Keratinocyte (primary cell): ENCODE data around the gene C16orf46.

ENCODE experiments used
- EZH2 ChIP-seq: IDR thresholded peaks from one replicate; pipeline ENCODE4 v1.6.1; 2012; ENCODE audit warnings: inconsistent platforms, mild to moderate bottlenecking, low read length, moderate library complexity
- TF ChIP-seq, protein P1 (sequence below), 3 experiments: IDR thresholded peaks in 1 of 3; conservative IDR thresholded peaks in 1 of 3; optimal IDR thresholded peaks in 1 of 3; 2 replicates in 2 of 3; 3 replicates in 1 of 3; pipeline versions ENCODE3 to v1.5.1; 2011; ENCODE audit warnings: low read length in 3 of 3, mild to moderate bottlenecking in 3 of 3, moderate library complexity in 2 of 3, control low read depth in 1 of 3, inconsistent platforms in 1 of 3; ENCODE audit not compliant: insufficient read depth in 2 of 3; ENCODE audit errors: extremely low read depth in 1 of 3

GRCh38 chr16:81067166-81067565 is 9.9 kb downstream of the C16orf46 start:
- TF ChIP-seq, protein P1, sequence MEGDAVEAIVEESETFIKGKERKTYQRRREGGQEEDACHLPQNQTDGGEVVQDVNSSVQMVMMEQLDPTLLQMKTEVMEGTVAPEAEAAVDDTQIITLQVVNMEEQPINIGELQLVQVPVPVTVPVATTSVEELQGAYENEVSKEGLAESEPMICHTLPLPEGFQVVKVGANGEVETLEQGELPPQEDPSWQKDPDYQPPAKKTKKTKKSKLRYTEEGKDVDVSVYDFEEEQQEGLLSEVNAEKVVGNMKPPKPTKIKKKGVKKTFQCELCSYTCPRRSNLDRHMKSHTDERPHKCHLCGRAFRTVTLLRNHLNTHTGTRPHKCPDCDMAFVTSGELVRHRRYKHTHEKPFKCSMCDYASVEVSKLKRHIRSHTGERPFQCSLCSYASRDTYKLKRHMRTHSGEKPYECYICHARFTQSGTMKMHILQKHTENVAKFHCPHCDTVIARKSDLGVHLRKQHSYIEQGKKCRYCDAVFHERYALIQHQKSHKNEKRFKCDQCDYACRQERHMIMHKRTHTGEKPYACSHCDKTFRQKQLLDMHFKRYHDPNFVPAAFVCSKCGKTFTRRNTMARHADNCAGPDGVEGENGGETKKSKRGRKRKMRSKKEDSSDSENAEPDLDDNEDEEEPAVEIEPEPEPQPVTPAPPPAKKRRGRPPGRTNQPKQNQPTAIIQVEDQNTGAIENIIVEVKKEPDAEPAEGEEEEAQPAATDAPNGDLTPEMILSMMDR (optimal IDR thresholded peaks at IDR 0.05 in 1 of 3, IDR thresholded peaks at IDR 0.05 in 1 of 3, conservative IDR thresholded peaks at IDR 0.05 in 1 of 3; ENCODE audit: extremely low read depth in 1 of 3, insufficient read depth in 2 of 3, low read length in 3 of 3) = no peak
- TF ChIP-seq EZH2 = no peak
